Chondrocyte (in vitro differentiated cells): ENCODE results near the gene GTF3C4. TPM values are rescaled to one million over a fixed set of nuclear protein-coding genes. Genes with fewer than 3 reads are reported as not detected.

Source experiments
- DNase-seq: peaks from one replicate; pipeline ENCODE4 v3.0.0; 2021; ENCODE audit warnings: mixed read lengths, low spot score
- H3K27ac Mint-ChIP-seq: one replicate; pipeline ENCODE4 v1.8.0; 2021; ENCODE audit warnings: mild to moderate bottlenecking, moderate library complexity, mixed read lengths; ENCODE audit not compliant: unreplicated experiment
- H3K27me3 Mint-ChIP-seq: 2 replicates; pipeline ENCODE4 v1.8.0; 2021; ENCODE audit warnings: low read depth, mixed read lengths
- H3K36me3 Mint-ChIP-seq: 2 replicates; pipeline ENCODE4 v1.8.0; 2021; ENCODE audit warnings: low read depth, mixed read lengths
- H3K4me1 Mint-ChIP-seq: 2 replicates; pipeline ENCODE4 v1.8.0; 2021; ENCODE audit warnings: low read depth, mild to moderate bottlenecking, mixed read lengths
- H3K4me3 Mint-ChIP-seq: one replicate; pipeline ENCODE4 v1.8.0; 2021; ENCODE audit warnings: mild to moderate bottlenecking, moderate library complexity, mixed read lengths; ENCODE audit not compliant: unreplicated experiment
- H3K9me3 Mint-ChIP-seq: 2 replicates; pipeline ENCODE4 v1.8.0; 2021; ENCODE audit warnings: low read depth, mixed read lengths
- long read RNA-seq: library from polyadenylated mRNA; stranded (forward); transcript quantifications from one replicate; pipeline ENCODE4 v2.0.0, GENCODE V29; 2021
- total RNA-seq: library from RNA; stranded (reverse); gene quantifications from 3 replicates; pipeline ENCODE4 v1.2.1, GENCODE V29; 2021
- TF ChIP-seq, protein P1 (sequence below): fragments of 200-600 bp; sonication (generic); IDR thresholded peaks from 2 replicates; pipeline ENCODE4 v1.5.0; 2021; ENCODE audit warnings: antibody characterized with exemption, mild to moderate bottlenecking, moderate library complexity

Gene GTF3C4, protein sequence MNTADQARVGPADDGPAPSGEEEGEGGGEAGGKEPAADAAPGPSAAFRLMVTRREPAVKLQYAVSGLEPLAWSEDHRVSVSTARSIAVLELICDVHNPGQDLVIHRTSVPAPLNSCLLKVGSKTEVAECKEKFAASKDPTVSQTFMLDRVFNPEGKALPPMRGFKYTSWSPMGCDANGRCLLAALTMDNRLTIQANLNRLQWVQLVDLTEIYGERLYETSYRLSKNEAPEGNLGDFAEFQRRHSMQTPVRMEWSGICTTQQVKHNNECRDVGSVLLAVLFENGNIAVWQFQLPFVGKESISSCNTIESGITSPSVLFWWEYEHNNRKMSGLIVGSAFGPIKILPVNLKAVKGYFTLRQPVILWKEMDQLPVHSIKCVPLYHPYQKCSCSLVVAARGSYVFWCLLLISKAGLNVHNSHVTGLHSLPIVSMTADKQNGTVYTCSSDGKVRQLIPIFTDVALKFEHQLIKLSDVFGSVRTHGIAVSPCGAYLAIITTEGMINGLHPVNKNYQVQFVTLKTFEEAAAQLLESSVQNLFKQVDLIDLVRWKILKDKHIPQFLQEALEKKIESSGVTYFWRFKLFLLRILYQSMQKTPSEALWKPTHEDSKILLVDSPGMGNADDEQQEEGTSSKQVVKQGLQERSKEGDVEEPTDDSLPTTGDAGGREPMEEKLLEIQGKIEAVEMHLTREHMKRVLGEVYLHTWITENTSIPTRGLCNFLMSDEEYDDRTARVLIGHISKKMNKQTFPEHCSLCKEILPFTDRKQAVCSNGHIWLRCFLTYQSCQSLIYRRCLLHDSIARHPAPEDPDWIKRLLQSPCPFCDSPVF
- 16.6 to 20.2 TPM (median 17.2 TPM) in 3 replicates for total RNA-seq
- long read RNA-seq, full-length matches to known transcripts, result 11 of 13 reads
- long read RNA-seq, partial matches to known transcripts, result 1 of 13 reads
- long read RNA-seq, other reads (novel, unspliced or antisense), result 1 of 13 reads

DNA sequence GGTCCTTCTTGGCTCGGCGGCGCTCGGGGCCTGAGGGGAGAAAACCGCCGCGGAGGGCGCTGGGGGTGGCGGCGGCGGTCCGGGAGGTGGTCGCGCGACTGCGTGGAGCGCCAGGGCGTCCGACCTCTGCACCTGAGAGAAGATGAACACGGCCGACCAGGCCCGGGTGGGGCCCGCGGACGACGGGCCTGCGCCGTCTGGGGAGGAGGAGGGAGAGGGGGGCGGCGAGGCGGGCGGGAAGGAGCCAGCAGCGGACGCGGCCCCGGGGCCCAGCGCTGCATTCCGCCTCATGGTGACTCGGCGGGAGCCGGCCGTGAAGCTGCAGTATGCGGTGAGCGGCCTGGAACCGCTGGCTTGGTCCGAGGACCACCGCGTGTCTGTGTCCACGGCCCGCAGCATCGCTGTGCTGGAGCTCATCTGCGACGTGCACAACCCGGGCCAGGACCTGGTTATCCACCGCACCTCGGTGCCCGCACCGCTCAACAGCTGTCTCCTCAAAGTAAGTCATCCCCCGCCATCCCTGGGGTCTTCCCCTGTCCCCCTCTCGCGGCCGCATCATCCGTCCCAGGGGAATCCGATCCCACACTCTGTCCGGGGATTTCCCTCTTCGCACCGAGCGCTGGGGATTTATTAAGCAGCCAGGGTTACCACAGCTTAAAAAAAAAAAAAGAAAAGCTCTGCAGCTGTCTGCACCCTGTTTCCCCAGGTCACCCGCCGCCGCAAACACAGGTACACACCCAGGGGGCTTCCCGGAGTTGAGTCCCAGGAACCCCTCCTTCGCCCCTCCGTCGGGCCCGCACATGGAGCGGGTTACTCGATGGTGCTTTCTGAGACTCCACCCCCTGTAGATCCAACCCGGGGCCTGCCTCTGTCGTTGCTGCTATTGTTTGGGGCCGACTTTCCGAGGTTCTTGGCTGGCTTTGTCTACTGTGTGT lies at the start of gene GTF3C4:
GTF3C4 (plus strand) TSS at position 8 of the 935 bp plus-strand sequence; CDS start at position 143, 135 bp downstream.
- TF ChIP-seq, protein P1, sequence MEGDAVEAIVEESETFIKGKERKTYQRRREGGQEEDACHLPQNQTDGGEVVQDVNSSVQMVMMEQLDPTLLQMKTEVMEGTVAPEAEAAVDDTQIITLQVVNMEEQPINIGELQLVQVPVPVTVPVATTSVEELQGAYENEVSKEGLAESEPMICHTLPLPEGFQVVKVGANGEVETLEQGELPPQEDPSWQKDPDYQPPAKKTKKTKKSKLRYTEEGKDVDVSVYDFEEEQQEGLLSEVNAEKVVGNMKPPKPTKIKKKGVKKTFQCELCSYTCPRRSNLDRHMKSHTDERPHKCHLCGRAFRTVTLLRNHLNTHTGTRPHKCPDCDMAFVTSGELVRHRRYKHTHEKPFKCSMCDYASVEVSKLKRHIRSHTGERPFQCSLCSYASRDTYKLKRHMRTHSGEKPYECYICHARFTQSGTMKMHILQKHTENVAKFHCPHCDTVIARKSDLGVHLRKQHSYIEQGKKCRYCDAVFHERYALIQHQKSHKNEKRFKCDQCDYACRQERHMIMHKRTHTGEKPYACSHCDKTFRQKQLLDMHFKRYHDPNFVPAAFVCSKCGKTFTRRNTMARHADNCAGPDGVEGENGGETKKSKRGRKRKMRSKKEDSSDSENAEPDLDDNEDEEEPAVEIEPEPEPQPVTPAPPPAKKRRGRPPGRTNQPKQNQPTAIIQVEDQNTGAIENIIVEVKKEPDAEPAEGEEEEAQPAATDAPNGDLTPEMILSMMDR, result no peak

DNA sequence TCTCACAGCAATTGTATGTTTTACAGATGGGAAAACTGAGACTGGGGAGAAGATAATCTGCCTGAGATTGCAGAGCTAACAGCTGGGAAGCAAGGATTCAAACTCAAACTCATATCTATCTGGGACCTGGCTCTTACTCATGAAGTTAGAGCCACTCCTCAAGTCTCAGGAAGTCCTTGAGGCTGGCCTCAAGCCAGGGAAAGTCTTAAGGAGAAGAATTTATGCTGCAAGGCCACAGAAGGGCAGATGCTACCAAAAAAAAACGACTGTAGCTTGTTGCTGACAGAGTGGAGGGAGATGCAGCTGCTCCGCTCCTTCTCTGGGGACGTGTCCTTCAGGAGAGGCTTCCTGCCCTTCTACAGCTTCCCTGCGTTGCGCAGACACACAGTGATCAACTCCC lies 48.1 kb upstream of the GTF3C4 start:
- Mint-ChIP-seq H3K36me3 (peaks cover 30% of the 10 kb centered on the region), H3K4me1 (peaks cover 6% of the 10 kb centered on the region)
- DNase-seq, result no peak

More for the DNA sequence above, at the start of gene GTF3C4:
- H3K4me3 Mint-ChIP-seq, result peak within 1 kb of the TSS; percentile 91
- peak within 1 kb of the TSS; percentile 92 for H3K27ac Mint-ChIP-seq
- H3K4me1 Mint-ChIP-seq, result peaks cover 51% of the 10 kb centered on the region
- no peaks in the 10 kb centered on the region for H3K27me3 Mint-ChIP-seq
- H3K9me3 Mint-ChIP-seq, result no peaks in the 10 kb centered on the region
- no peaks in the 10 kb centered on the region for H3K36me3 Mint-ChIP-seq
- no peak for DNase-seq

DNA sequence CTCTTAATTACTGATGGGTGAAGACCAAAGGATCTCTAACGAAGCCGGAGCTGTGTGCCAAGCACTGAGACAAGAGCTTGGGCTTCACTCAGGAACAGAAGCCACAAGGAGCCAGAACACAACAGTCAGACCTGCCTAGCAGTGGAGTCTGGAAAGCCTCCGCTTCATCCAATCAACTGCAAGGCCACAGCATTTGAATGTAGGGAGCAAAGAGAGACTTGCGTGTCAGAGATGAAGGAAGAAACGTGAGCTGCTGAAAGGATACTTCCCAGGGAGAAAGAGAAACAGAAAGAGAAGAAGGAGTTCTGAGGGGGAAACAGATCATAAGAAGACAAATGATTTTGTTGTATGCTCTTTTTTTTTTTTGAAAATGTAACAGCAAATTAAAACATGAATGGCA lies 44.0 kb upstream of the GTF3C4 start:
- no peaks in the 10 kb centered on the region for H3K9me3 Mint-ChIP-seq
- H3K4me1 Mint-ChIP-seq, result peaks cover 8% of the 10 kb centered on the region
- peaks cover 39% of the 10 kb centered on the region for H3K36me3 Mint-ChIP-seq
- H3K27me3 Mint-ChIP-seq, result no peaks in the 10 kb centered on the region
- H3K27ac Mint-ChIP-seq, result no peak overlapping the region
- DNase-seq, result no peak
- TF ChIP-seq, protein P1, result no peak
- no peak overlapping the region for H3K4me3 Mint-ChIP-seq

More for the DNA sequence above, 48.1 kb upstream of the GTF3C4 start:
- Mint-ChIP-seq H3K9me3 (no peaks in the 10 kb centered on the region), H3K4me3 (no peak overlapping the region), H3K27ac (no peak overlapping the region), H3K27me3 (no peaks in the 10 kb centered on the region)
- TF ChIP-seq, protein P1, result no peak

DNA sequence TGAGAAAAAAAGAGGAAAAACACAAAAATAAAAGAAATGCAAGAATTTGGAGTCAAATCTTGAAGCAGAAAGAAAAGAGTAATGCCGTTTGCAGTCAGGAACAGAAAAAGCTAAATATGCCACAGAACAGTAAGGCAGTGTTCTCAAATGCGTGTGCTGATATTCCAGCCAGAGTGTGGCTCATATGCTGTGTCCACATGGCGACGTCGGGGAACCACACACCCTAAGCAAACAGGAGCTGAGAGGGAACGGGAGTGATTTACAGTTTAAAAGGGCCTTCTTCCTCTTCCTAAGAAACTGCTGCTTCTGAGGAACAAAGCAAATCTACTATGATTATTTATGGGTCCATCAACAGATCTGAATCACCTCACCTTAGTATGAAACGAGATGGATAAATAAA lies 43.2 kb upstream of the GTF3C4 start:
- Mint-ChIP-seq H3K4me3 (no peak overlapping the region), H3K27me3 (no peaks in the 10 kb centered on the region), H3K36me3 (peaks cover 40% of the 10 kb centered on the region), H3K9me3 (no peaks in the 10 kb centered on the region), H3K4me1 (peaks cover 10% of the 10 kb centered on the region), H3K27ac (no peak overlapping the region)
- TF ChIP-seq, protein P1, result no peak
- DNase-seq, result no peak
